NCI-H2029 (cell line): ENCODE measurements around the gene ANLN.
A peak's percentile ranks its signal among the peaks of the same experiment; 100 is the strongest.
"Not testable (repeated sequence)": the region's sequence is repeated elsewhere in the genome, so short reads cannot be mapped to it uniquely, and the experiment has no call there.

Experiments
- DNase-seq: peaks from one replicate; lab custom pipeline; 2025; lab: John Stamatoyannopoulos, UW

The ANLN gene

GRCh38 chr7:36468370-36469101, 78.9 kb downstream of the ANLN start:
- no peak for DNase-seq

- no peak for DNase-seq
Observed at GRCh38 chr7:36469236-36469635, 79.6 kb downstream of the ANLN start.

- DNase-seq = no peak
Observed at GRCh38 chr7:36472141-36472729, 82.6 kb downstream of the ANLN start.

GRCh38 chr7:36473454-36474282, 84.0 kb downstream of the ANLN start:
- peak; percentile 11 for DNase-seq

GRCh38 chr7:36474283-36475010, 84.8 kb downstream of the ANLN start:
- DNase-seq = no peak

- no peak for DNase-seq
Observed at GRCh38 chr7:36475011-36475342, 85.3 kb downstream of the ANLN start.

GRCh38 chr7:36475381-36475780, 85.7 kb downstream of the ANLN start:
- no peak for DNase-seq

- DNase-seq = no peak
Observed at GRCh38 chr7:36478745-36479144, 89.1 kb downstream of the ANLN start.

GRCh38 chr7:36483853-36484252, 94.2 kb downstream of the ANLN start:
- DNase-seq = not testable (repeated sequence)

- no peak for DNase-seq
Observed at GRCh38 chr7:36484265-36484664, 94.6 kb downstream of the ANLN start.

- DNase-seq = no peak
Observed at GRCh38 chr7:36486336-36486735, 96.7 kb downstream of the ANLN start.

- DNase-seq = peak; percentile 41
Observed at GRCh38 chr7:36487756-36488336, 98.2 kb downstream of the ANLN start.

- not testable (repeated sequence) for DNase-seq
Observed at GRCh38 chr7:36488672-36489071, 99.0 kb downstream of the ANLN start.

GRCh38 chr7:36490419-36490830, 100.8 kb downstream of the ANLN start:
- no peak for DNase-seq

GRCh38 chr7:36491317-36491716, 101.7 kb downstream of the ANLN start:
- no peak for DNase-seq

GRCh38 chr7:36496576-36496975, 106.9 kb downstream of the ANLN start:
- no peak for DNase-seq

- DNase-seq = not testable (repeated sequence)
Observed at GRCh38 chr7:36497176-36497575, 107.5 kb downstream of the ANLN start.

- DNase-seq = no peak
Observed at GRCh38 chr7:36497775-36498174, 108.1 kb downstream of the ANLN start.
